Measurements from ENCODE around the gene ADCY7.

GRCh38 chr16:50278251-50278650 lies 11.9 kb downstream of the ADCY7 start:
- TF ChIP-seq CTCF (conservative IDR thresholded peaks at IDR 0.05; ENCODE audit: low read depth, low read length) (no peak), EZH2 (IDR thresholded peaks at IDR 0.05; ENCODE audit: borderline replicate concordance, low read depth, low read length, poor library complexity, severe bottlenecking) (no peak)
